Adipocyte (in vitro differentiated cells): ENCODE data around the gene SEMA5A.

Experiments used
- DNase-seq: peaks from one replicate; pipeline ENCODE4 v3.0.0-alpha.2; 2015; ENCODE audit warnings: low read depth
- H3K27me3 ChIP-seq: replicated peaks from 2 replicates; pipeline ENCODE4 v1.7.0; 2013; ENCODE audit warnings: mild to moderate bottlenecking, low read length, moderate library complexity; ENCODE audit not compliant: control insufficient read depth, insufficient read depth
- H3K36me3 ChIP-seq: 2 replicates; pipeline ENCODE4 v1.7.0; 2013; ENCODE audit warnings: low read length, mild to moderate bottlenecking, moderate library complexity; ENCODE audit not compliant: control insufficient read depth, insufficient read depth, severe bottlenecking
- H3K4me1 ChIP-seq: 2 replicates; pipeline ENCODE4 v1.7.0; 2013; ENCODE audit warnings: mild to moderate bottlenecking, low read length, moderate library complexity; ENCODE audit not compliant: control insufficient read depth, insufficient read depth
- H3K4me3 ChIP-seq: 2 replicates; pipeline ENCODE4 v1.7.0; 2013; ENCODE audit warnings: mild to moderate bottlenecking, low read length, moderate library complexity
- H3K9ac ChIP-seq: 2 replicates; pipeline ENCODE4 v1.7.0; 2013; ENCODE audit warnings: mild to moderate bottlenecking, low read length, moderate library complexity
- H3K9me3 ChIP-seq: 2 replicates; pipeline ENCODE4 v1.7.0; 2013; ENCODE audit warnings: mild to moderate bottlenecking, low read length, moderate library complexity; ENCODE audit not compliant: control insufficient read depth

Gene SEMA5A

GRCh38 chr5:9452181-9452580, 93.7 kb downstream of the SEMA5A start:
- Histone ChIP-seq H3K36me3 (no peaks in the 10 kb centered on the region), H3K9ac (no peak overlapping the region), H3K9me3 (peaks cover 8% of the 10 kb centered on the region), H3K4me3 (no peak overlapping the region), H3K27me3 (no peaks in the 10 kb centered on the region), H3K4me1 (peaks cover 9% of the 10 kb centered on the region)
- no peak for DNase-seq

- no peak overlapping the region for H3K9ac ChIP-seq
- H3K27me3 ChIP-seq: no peaks in the 10 kb centered on the region
- H3K9me3 ChIP-seq: peaks cover 8% of the 10 kb centered on the region
- H3K36me3 ChIP-seq: no peaks in the 10 kb centered on the region
- H3K4me1 ChIP-seq: peaks cover 20% of the 10 kb centered on the region
- no peak overlapping the region for H3K4me3 ChIP-seq
- DNase-seq: no peak
Observed at GRCh38 chr5:9451037-9451436, 94.8 kb downstream of the SEMA5A start.

GRCh38 chr5:9447691-9448090, 98.2 kb downstream of the SEMA5A start:
- Histone ChIP-seq H3K36me3 (no peaks in the 10 kb centered on the region), H3K9me3 (no peaks in the 10 kb centered on the region), H3K4me3 (no peak overlapping the region), H3K4me1 (peaks cover 25% of the 10 kb centered on the region), H3K9ac (no peak overlapping the region), H3K27me3 (no peaks in the 10 kb centered on the region)
- peak; percentile 38 for DNase-seq

- Histone ChIP-seq H3K4me1 (peaks cover 25% of the 10 kb centered on the region), H3K27me3 (no peaks in the 10 kb centered on the region), H3K9me3 (no peaks in the 10 kb centered on the region), H3K9ac (no peak overlapping the region), H3K4me3 (peak overlapping the region; percentile 28), H3K36me3 (no peaks in the 10 kb centered on the region)
- peak; percentile 45 for DNase-seq
Observed at GRCh38 chr5:9445826-9446388, 100.0 kb downstream of the SEMA5A start.

DNA sequence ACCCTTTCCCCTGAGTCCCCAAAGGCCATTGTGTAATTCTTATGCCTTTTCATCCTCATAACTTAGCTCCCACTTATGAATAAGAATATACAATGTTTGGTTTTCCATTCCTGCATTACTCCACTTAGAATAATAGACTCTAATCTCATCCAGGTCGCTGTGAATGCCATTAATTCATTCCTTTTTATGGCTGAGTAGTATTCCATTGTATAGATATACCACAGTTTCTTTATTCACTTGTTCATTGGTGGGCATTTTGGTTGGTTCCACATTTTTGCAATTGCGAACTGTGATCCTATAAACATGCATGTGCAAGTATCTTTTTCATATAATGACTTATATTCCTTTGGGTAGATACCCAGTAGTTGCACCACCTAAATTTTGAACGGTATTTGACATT, 101.5 kb downstream of the SEMA5A start:
- Histone ChIP-seq H3K4me1 (peaks cover 39% of the 10 kb centered on the region), H3K27me3 (no peaks in the 10 kb centered on the region), H3K36me3 (no peaks in the 10 kb centered on the region), H3K9me3 (no peaks in the 10 kb centered on the region), H3K9ac (no peak overlapping the region), H3K4me3 (no peak overlapping the region)
- DNase-seq: no peak

DNA sequence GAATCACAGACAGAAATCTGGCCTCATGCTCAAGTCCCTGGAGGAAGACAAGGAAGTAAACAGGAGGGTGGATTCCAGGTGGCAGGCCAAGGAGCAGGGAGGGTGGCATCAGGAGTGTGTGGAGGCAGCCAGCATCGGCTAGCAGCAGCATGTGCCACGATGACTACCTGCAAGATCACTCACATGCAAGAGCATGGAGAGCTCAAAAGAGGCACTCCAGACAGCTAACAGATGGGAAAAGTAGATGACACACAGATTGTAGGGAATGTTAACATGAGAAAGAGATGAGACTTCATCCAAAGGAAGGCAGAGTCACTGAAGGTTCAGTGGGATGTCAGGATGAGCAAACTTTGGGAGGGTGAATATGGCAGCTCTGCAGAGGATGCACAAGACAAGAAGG, 104.3 kb downstream of the SEMA5A start:
- no peaks in the 10 kb centered on the region for H3K36me3 ChIP-seq
- H3K4me3 ChIP-seq: no peak overlapping the region
- no peaks in the 10 kb centered on the region for H3K9me3 ChIP-seq
- H3K9ac ChIP-seq: no peak overlapping the region
- DNase-seq: no peak
- H3K27me3 ChIP-seq: no peaks in the 10 kb centered on the region
- peaks cover 32% of the 10 kb centered on the region for H3K4me1 ChIP-seq

DNA sequence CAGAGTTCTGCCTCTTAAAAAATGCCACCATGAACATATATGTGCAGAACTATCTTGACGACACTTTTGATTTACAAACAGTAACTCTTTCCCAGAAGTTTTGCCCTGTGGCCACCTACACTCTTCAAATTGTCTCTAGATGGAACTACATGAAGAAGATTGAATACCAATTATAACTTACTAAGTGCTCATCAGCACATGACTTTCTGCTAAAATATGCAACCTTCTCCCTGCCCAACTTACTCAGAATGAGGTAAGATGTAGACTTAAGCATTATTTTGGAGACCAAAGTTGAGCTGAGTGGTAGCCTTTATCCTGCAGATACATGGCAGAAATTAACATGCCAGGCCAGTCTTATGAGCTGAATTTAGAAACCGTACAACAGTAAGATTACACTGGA, 105.4 kb downstream of the SEMA5A start:
- peak; percentile 36 for DNase-seq
- H3K4me1 ChIP-seq: peaks cover 22% of the 10 kb centered on the region
- H3K27me3 ChIP-seq: no peaks in the 10 kb centered on the region
- no peak overlapping the region for H3K9ac ChIP-seq
- H3K4me3 ChIP-seq: peak overlapping the region; percentile 7
- H3K36me3 ChIP-seq: no peaks in the 10 kb centered on the region
- H3K9me3 ChIP-seq: no peaks in the 10 kb centered on the region

GRCh38 chr5:9439531-9440292, 106.2 kb downstream of the SEMA5A start:
- peak overlapping the region; percentile 8 for H3K4me3 ChIP-seq
- no peaks in the 10 kb centered on the region for H3K36me3 ChIP-seq
- DNase-seq: peak; percentile 15
- H3K27me3 ChIP-seq: no peaks in the 10 kb centered on the region
- H3K4me1 ChIP-seq: peaks cover 22% of the 10 kb centered on the region
- no peak overlapping the region for H3K9ac ChIP-seq
- no peaks in the 10 kb centered on the region for H3K9me3 ChIP-seq

DNA sequence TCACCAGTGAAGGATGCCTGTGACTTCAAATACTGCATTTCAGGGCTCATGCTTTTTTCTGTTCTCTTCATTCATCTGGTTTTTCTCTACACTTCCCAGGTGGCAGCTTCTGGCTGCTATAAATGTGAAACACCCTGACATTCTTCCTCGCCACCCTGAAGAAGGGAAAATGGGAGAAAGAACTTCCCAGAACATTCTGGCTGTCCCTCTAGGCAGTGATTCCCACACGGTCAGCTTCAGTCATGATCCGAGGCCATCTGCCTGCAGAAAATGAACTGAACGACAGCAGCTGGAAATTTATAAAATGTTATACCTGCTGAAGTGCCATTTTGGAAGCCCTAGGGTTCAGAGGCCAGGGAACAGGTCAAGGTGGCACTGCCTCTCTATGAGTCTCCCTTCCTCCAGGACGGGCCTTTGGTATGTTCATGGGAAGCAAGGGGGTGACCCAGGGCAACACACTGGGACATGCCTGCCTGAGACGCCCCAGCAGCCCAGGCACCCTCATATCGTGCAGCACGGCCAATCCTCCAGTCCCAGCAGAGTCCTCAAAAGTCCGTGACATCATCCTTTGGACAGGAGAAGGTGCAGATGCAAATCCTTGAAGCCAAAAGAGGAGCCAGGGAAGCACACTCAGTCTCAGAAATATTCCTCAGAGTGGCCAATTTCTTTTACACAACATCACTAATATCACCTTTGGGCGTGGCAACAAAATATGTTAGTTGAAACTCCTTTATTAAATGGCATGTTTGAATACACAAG, 107.1 kb downstream of the SEMA5A start:
- no peaks in the 10 kb centered on the region for H3K27me3 ChIP-seq
- H3K4me3 ChIP-seq: no peak overlapping the region
- no peaks in the 10 kb centered on the region for H3K36me3 ChIP-seq
- no peaks in the 10 kb centered on the region for H3K9me3 ChIP-seq
- peaks cover 22% of the 10 kb centered on the region for H3K4me1 ChIP-seq
- no peak for DNase-seq
- no peak overlapping the region for H3K9ac ChIP-seq

DNA sequence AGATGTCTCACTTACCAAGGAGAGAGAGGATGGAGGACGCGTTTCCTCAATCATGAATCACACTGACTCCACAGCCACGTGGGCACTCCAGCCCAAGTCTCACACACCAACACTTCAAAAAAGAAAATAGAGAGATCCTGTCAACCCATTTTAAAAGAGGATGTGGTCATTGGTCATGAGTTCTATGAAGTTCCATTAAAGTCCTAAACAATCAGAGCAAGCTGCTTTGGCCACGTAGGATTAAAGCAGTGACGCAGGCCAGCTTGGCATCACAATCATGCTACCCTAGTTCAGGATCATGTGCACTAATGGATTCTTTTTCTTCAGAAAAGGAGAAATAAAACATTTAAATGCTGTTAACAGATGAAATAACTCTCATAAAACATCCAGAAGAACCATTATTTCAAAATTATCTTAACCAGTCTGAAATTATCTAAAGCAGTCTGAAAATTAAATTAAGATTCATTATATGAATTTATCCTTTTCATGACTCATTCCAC, 108.1 kb downstream of the SEMA5A start:
- Histone ChIP-seq H3K4me1 (peaks cover 22% of the 10 kb centered on the region), H3K4me3 (no peak overlapping the region), H3K36me3 (no peaks in the 10 kb centered on the region), H3K27me3 (no peaks in the 10 kb centered on the region), H3K9ac (no peak overlapping the region), H3K9me3 (no peaks in the 10 kb centered on the region)
- peak; percentile 28 for DNase-seq

DNA sequence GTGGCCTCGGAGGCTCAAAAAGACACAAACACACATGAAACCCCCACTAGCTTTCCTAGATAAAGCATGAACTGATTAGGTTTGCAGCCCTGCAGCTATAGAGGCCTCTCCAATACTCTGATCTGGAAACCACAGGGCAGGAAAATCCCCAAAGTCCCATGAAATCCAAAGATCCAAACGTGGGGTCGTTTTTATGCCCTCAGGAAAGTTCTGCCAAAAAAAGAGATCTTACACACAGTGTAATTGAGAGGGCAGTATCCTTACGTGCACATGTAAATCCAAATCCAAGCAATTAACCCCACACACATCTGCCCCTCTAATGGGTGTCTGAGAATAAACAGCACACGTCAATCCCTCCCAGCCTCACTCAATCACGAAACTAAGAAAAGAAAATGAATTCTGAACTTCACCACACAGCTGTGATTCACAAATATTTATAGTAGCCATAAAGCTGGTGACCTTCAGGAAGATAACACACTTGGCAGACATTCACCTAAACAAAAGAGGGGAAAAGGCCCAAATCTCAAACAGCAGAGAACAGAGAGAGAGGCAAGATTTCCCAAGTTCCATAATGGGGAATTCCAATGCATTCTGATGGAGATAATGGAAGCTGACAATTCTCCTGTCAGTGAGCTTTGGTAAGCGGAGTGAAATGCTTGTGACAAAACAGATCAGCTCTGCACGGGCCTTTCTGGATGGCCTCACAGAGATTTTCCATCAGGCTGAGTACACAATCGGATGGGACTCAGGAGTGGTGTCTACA, 114.2 kb downstream of the SEMA5A start:
- peak; percentile 51 for DNase-seq
- Histone ChIP-seq H3K4me3 (peak overlapping the region; percentile 34), H3K27me3 (no peaks in the 10 kb centered on the region), H3K36me3 (no peaks in the 10 kb centered on the region), H3K9me3 (no peaks in the 10 kb centered on the region), H3K4me1 (peaks cover 17% of the 10 kb centered on the region), H3K9ac (peak overlapping the region; percentile 6)
